CD14-positive monocyte (primary cell): ENCODE data around the gene CALD1. TPM values are rescaled to one million over a fixed set of nuclear protein-coding genes. Genes with fewer than 3 reads are reported as not detected.

Experiments used
- DNase-seq, 3 donors: peaks; one replicate each; pipeline ENCODE4 v3.0.0-alpha.2; 2011 to 2022
- H2AFZ ChIP-seq: 2 replicates; pipeline ENCODE4 v1.6.0; 2012; ENCODE audit warnings: mild to moderate bottlenecking, low read depth, low read length, inconsistent platforms; ENCODE audit not compliant: insufficient read depth, poor library complexity, severe bottlenecking
- H3K27ac ChIP-seq, 2 donors: 1 replicate in 1 of 2; 2 replicates in 1 of 2; pipeline ENCODE4 v1.5.1; 2012 to 2013; ENCODE audit warnings: low read length in 2 of 2, control low read depth in 1 of 2, inconsistent platforms in 1 of 2, low read depth in 1 of 2, mild to moderate bottlenecking in 1 of 2
- H3K27me3 ChIP-seq, 2 donors: one replicate each; pipeline versions ENCODE4 v1.6.0 to v1.6.1; 2011 to 2013; ENCODE audit warnings: low read length in 2 of 2; ENCODE audit not compliant: control insufficient read depth in 2 of 2, insufficient read depth in 2 of 2
- H3K36me3 ChIP-seq, 2 donors: replicated peaks in 1 of 2; 1 replicate in 1 of 2; 2 replicates in 1 of 2; pipeline versions ENCODE4 v1.5.1 to v1.6.1; 2012 to 2013; ENCODE audit warnings: low read length in 2 of 2, control low read depth in 1 of 2, inconsistent platforms in 1 of 2, mild to moderate bottlenecking in 1 of 2; ENCODE audit not compliant: insufficient read depth in 2 of 2, control insufficient read depth in 1 of 2
- H3K4me1 ChIP-seq, 2 donors: 1 replicate in 1 of 2; 2 replicates in 1 of 2; pipeline versions ENCODE4 v1.5.1 to v1.6.1; 2012 to 2013; ENCODE audit warnings: low read length in 2 of 2, control low read depth in 1 of 2, inconsistent platforms in 1 of 2, mild to moderate bottlenecking in 1 of 2, moderate library complexity in 1 of 2; ENCODE audit not compliant: insufficient read depth in 2 of 2, control insufficient read depth in 1 of 2
- H3K4me2 ChIP-seq: replicated peaks from 2 replicates; pipeline ENCODE3; 2012; ENCODE audit warnings: low read length, moderate library complexity, mild to moderate bottlenecking; ENCODE audit not compliant: poor library complexity, severe bottlenecking; ENCODE audit errors: extremely low read depth
- H3K4me3 ChIP-seq, 3 experiments: fragments of 200-600 bp in 1 of 3; sonication (generic) in 1 of 3; replicated peaks in 1 of 3; 1 replicate in 2 of 3; 2 replicates in 1 of 3; pipeline ENCODE4 v1.5.1; 2011 to 2013; ENCODE audit warnings: low read length in 3 of 3, mild to moderate bottlenecking in 3 of 3, control low read depth in 2 of 3, low read depth in 2 of 3, inconsistent platforms in 1 of 3, moderate library complexity in 1 of 3
- H3K79me2 ChIP-seq: 2 replicates; pipeline ENCODE4 v1.6.0; 2012; ENCODE audit warnings: mild to moderate bottlenecking, control low read depth, inconsistent platforms, low read length, moderate library complexity; ENCODE audit not compliant: insufficient read depth
- H3K9ac ChIP-seq: 2 replicates; pipeline ENCODE4 v1.6.0; 2017; ENCODE audit warnings: low read length, mild to moderate bottlenecking; ENCODE audit not compliant: insufficient read depth, poor library complexity, severe bottlenecking
- H3K9me3 ChIP-seq, 2 donors: replicated peaks in 1 of 2; 1 replicate in 1 of 2; 2 replicates in 1 of 2; pipeline versions ENCODE4 v1.5.1 to v1.6.1; 2012 to 2013; ENCODE audit warnings: low read length in 2 of 2, control low read depth in 1 of 2; ENCODE audit not compliant: control insufficient read depth in 1 of 2, insufficient read depth in 1 of 2
- H4K20me1 ChIP-seq: 2 replicates; pipeline ENCODE4 v1.6.0; 2012; ENCODE audit warnings: mild to moderate bottlenecking, low read length, control low read depth, moderate library complexity; ENCODE audit not compliant: insufficient read depth
- H3K27ac Mint-ChIP-seq, 7 donors: one replicate each; pipeline ENCODE4 v1.8.0; 2020; ENCODE audit warnings: mild to moderate bottlenecking in 7 of 7, mixed read lengths in 7 of 7, moderate library complexity in 6 of 7, inconsistent platforms in 2 of 7
- H3K27me3 Mint-ChIP-seq, 3 donors: one replicate each; pipeline ENCODE4 v1.8.0; 2021 to 2022; ENCODE audit warnings: low read depth in 3 of 3, mild to moderate bottlenecking in 3 of 3, mixed read lengths in 3 of 3, moderate library complexity in 3 of 3, inconsistent platforms in 1 of 3
- H3K36me3 Mint-ChIP-seq, 2 donors: one replicate each; pipeline ENCODE4 v1.8.0; 2020; ENCODE audit warnings: mixed read lengths in 2 of 2, inconsistent platforms in 1 of 2, mild to moderate bottlenecking in 1 of 2
- H3K4me1 Mint-ChIP-seq: one replicate; pipeline ENCODE4 v1.8.0; 2020; ENCODE audit warnings: mild to moderate bottlenecking, mixed read lengths
- H3K4me3 Mint-ChIP-seq, 2 donors: one replicate each; pipeline ENCODE4 v1.8.0; 2020; ENCODE audit warnings: mild to moderate bottlenecking in 2 of 2, mixed read lengths in 2 of 2, moderate library complexity in 1 of 2
- H3K9me3 Mint-ChIP-seq, 7 donors: one replicate each; pipeline ENCODE4 v1.8.0; 2020 to 2022; ENCODE audit warnings: mixed read lengths in 7 of 7, mild to moderate bottlenecking in 6 of 7, moderate library complexity in 6 of 7, inconsistent platforms in 2 of 7
- WGBS: methylation state at CpG from one replicate; pipeline ENCODE4 v1.1.5; 2013; ENCODE audit warnings: missing lambda C conversion rate; ENCODE audit not compliant: insufficient coverage; 5-methylcytosine and 5-hydroxymethylcytosine counted together
- intact Hi-C, 2 donors: fragments of 100-400 bp; cut with micrococcal nuclease; formaldehyde crosslinking; loops; one replicate each; pipeline versions ENCODE4 v1.15.0 to v1.15.1; 2023
- polyA plus RNA-seq, 3 donors: library from polyadenylated mRNA; depleted of rRNA in 1 of 3; unstranded in 2 of 3; stranded (reverse) in 1 of 3; fragments of 300-500 nt in 2 of 3; fragments of >200 nt in 1 of 3; fragmentation: Illumina TruSeq in 2 of 3; gene quantifications; 1 replicate in 2 of 3; 2 replicates in 1 of 3; pipeline ENCODE4 v1.2.3, GENCODE V29; 2012 to 2021
- TF ChIP-seq, protein P1 (sequence below): fragments of 200-600 bp; IDR thresholded peaks from one replicate; pipeline ENCODE4 v1.8.0; 2022; ENCODE audit warnings: antibody characterized with exemption, mild to moderate bottlenecking

The CALD1 gene
- polyA plus RNA-seq, 3 donors, result 0.18 TPM; not detected in 2

GRCh38 chr7:134887523-134887922, 108.1 kb downstream of the CALD1 start:
- Histone ChIP-seq H3K27me3 (peaks cover 6 to 17% of the 10 kb centered on the region in 2 donors), H2AFZ (no peak overlapping the region), H3K9me3 (no peaks in the 10 kb centered on the region), H4K20me1 (no peaks in the 10 kb centered on the region), H3K36me3 (no peaks in the 10 kb centered on the region), H3K4me2 (no peak overlapping the region), H3K79me2 (no peaks in the 10 kb centered on the region), H3K9ac (no peak overlapping the region), H3K4me3 (no peak overlapping the region), H3K27ac (no peak overlapping the region), H3K4me1 (peaks cover 9 to 12% of the 10 kb centered on the region in 2 donors)
- TF ChIP-seq, protein P1, sequence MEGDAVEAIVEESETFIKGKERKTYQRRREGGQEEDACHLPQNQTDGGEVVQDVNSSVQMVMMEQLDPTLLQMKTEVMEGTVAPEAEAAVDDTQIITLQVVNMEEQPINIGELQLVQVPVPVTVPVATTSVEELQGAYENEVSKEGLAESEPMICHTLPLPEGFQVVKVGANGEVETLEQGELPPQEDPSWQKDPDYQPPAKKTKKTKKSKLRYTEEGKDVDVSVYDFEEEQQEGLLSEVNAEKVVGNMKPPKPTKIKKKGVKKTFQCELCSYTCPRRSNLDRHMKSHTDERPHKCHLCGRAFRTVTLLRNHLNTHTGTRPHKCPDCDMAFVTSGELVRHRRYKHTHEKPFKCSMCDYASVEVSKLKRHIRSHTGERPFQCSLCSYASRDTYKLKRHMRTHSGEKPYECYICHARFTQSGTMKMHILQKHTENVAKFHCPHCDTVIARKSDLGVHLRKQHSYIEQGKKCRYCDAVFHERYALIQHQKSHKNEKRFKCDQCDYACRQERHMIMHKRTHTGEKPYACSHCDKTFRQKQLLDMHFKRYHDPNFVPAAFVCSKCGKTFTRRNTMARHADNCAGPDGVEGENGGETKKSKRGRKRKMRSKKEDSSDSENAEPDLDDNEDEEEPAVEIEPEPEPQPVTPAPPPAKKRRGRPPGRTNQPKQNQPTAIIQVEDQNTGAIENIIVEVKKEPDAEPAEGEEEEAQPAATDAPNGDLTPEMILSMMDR, result no peak
- Mint-ChIP-seq H3K36me3 (no peaks in the 10 kb centered on the region), H3K27ac (no peak overlapping the region), H3K4me3 (no peak overlapping the region), H3K27me3 (peaks cover 13 to 17% (median 14%) of the 10 kb centered on the region in 3 donors), H3K9me3 (peaks cover 0 to 6% (median 0%) of the 10 kb centered on the region in 7 donors), H3K4me1 (peaks cover 17% of the 10 kb centered on the region)
- WGBS, result 100% methylated on average over 5 of the region's 8 CpGs
- intact Hi-C loops, result no loop called here
- DNase-seq, result no peak

GRCh38 chr7:134888141-134888740, 108.8 kb downstream of the CALD1 start:
- peaks cover 0 to 8% (median 0%) of the 10 kb centered on the region in 7 donors for H3K9me3 Mint-ChIP-seq

More at GRCh38 chr7:134888141-134888740, 108.8 kb downstream of the CALD1 start:
- peaks cover 16 to 23% (median 19%) of the 10 kb centered on the region in 3 donors for H3K27me3 Mint-ChIP-seq
- H3K27ac ChIP-seq, result no peak overlapping the region
- H3K79me2 ChIP-seq, result no peaks in the 10 kb centered on the region
- no peak overlapping the region for H3K4me3 ChIP-seq
- H3K4me1 ChIP-seq, result peaks cover 9 to 12% of the 10 kb centered on the region in 2 donors
- 44% methylated on average over 3 of the region's 3 CpGs for WGBS
- intact Hi-C loops, result no loop called here
- H3K9me3 ChIP-seq, result no peaks in the 10 kb centered on the region
- H3K27ac Mint-ChIP-seq, result peak overlapping the region in 1 of 7 donors; percentile 51
- no peak overlapping the region for H3K4me2 ChIP-seq
- peaks cover 9 to 20% of the 10 kb centered on the region in 2 donors for H3K27me3 ChIP-seq
- H3K36me3 Mint-ChIP-seq, result no peaks in the 10 kb centered on the region
- no peaks in the 10 kb centered on the region for H4K20me1 ChIP-seq
- H2AFZ ChIP-seq, result no peak overlapping the region
- no peak overlapping the region for H3K9ac ChIP-seq
- H3K4me1 Mint-ChIP-seq, result peaks cover 17% of the 10 kb centered on the region
- no peak overlapping the region for H3K4me3 Mint-ChIP-seq
- no peaks in the 10 kb centered on the region for H3K36me3 ChIP-seq
- TF ChIP-seq, protein P1, result no peak
- DNase-seq, result no peak
